ENCODE data around the gene ONECUT2.

ONECUT2 gene

DNA sequence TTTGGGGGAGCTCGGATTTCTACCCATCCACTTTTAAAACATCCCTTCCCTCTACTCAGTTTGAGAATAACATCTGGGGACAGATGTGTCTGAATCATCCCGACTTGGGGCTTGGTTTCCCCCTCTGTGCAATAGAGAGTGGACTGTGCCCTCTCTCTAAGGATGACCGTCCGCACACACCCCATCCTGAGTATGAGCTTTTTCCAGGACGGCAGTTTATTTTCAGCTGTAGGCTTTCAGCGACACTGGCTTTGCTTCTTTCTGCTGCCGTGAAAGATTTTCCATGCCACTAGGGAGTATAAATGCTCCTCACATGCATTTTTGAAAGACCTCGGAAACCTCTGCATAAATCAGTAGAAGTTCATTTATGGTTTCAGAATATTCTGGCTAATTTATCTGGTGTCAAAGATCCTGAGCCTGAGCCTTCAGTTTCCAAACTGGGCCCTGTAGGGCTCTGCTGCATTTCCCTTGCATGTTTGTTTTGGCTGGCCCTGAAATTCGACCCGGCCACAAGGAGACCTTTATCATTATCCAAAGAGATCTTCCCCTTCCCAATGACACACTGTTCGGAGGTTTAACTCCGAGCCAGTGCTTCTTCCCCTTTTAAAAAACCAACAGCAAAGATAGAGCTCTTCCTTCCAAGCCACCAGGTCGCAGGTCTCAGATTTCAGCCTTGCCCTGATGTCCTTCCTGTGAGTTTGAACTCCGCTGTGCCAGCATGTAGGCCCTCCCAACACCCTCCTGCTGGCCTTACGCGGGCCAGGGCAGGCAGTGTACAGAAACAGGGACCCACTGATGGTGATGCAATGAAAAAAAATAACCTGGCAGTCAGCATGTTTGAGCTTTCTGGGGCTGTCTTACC lies 98.1 kb downstream of the ONECUT2 start:
- DNase-seq: no peak

DNA sequence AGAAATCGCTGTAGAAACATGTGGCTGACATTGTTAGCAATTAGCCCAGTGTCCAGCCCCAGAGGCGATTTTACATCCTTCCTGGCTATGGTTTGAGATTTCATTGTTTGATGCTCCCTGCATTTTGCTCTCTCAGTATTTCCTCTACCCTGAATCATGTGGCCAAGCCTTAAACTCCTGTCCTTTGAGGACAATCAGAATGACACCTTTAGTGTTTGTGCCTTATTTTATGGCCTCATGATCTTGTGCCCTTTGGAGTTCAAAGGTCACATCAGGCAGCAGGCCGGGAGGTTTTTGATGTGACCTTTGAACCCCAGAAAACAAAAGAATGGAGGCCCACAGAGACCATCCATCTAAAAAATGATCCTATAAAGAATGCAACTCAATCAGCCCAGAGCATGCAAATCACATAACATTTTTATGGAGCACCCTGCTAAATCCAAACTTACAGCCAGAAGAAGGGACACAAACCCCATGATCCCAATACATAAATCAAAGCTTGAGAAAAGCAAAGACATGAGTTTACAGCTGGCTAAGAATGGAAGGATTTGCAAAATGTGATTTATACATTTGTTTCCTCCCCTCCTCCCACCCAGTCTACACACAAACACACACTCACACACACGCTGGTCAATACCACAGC lies 98.8 kb downstream of the ONECUT2 start:
- DNase-seq: no peak

DNA sequence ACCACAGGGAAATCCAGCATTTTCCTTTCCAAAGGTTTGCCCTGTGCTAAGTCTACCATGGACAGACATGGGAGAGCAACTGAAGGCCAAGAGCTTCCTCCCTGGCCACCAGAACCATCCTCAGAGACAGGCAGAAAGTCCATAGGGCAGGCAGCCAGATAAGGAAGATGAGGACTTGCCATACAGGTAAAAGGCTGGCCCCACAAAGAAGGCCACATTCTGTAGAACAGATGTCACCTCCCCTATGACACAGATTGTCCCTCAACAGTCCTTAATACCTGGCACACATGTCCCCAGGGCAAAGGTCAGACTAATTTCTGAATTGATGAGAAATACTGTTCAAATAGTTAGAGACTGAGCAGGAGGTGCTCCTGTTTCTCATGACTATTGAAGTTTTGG lies 99.3 kb downstream of the ONECUT2 start:
- no peak for DNase-seq

DNA sequence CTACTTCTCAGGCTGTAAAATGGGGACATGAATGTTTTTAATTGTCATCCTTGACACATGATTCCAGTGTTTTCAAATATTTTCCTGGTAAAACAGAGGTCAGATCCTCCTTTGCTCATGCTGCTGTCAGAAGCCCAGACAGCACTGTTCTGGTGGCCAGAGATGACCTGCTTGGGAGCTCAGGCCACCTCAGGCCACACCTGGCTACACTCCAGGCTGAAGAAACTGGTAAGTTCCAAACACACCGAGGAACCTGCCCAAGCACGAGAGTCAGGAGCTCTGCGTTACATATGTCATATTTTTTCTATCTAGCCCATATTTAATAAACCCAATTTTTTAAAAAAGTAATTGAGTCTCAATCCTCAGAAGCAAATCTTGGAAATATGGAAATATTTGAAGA lies 103.4 kb downstream of the ONECUT2 start:
- DNase-seq: no peak

DNA sequence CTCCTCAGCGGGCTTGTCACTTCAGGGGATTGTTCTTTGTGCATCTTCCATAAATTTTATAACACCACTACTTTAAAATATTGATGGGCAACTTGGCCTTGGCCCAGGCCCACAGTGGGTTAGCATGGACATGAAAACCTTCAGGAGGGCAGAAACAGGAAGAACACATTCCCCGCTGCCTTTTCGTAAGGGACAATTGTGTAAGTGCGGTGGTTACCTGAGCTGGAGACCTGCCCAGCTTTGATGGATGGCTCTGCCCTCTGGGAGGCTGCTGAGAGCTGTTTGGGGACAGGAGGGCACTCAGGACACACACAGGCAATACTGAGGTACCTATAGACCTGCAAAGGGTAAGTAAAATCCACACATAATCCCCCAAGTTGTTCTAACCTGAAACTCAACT lies 104.5 kb downstream of the ONECUT2 start:
- no peak for DNase-seq
